B cell (primary cell): ENCODE measurements around the gene WWC2. TPM values are rescaled to one million over a fixed set of nuclear protein-coding genes. Genes with fewer than 3 reads are reported as not detected.

ENCODE experiments used
- ATAC-seq: fragments of 200-7000 bp; cut with Tn5 transposase; one replicate; pipeline ENCODE4 v1.10.0; 2021; ENCODE audit warnings: low read depth, mild to moderate bottlenecking, moderate number of reproducible peaks, moderate library complexity
- CTCF ChIA-PET: fragments of 350-600 bp; sonication (Branson Sonifier 250); formaldehyde crosslinking; loops from one replicate; lab custom pipeline; 2021; ENCODE audit warnings: antibody characterized with exemption, inconsistent platforms; lab: Charles Lee
- POLR2A ChIA-PET: fragments of 350-600 bp; sonication (Branson Sonifier 250); formaldehyde crosslinking; loops from one replicate; lab custom pipeline; 2021; ENCODE audit warnings: antibody characterized with exemption; lab: Charles Lee
- DNase-seq: peaks from one replicate; pipeline ENCODE4 v3.0.0; 2013
- H2AFZ ChIP-seq: 2 replicates; pipeline ENCODE4 v1.6.1; 2012; ENCODE audit warnings: mild to moderate bottlenecking, low read depth, low read length; ENCODE audit not compliant: insufficient read depth, poor library complexity, severe bottlenecking
- H3K27ac ChIP-seq, 2 donors: 1 replicate in 1 of 2; 2 replicates in 1 of 2; pipeline ENCODE4 v1.5.1; 2012 to 2013; ENCODE audit warnings: low read length in 2 of 2, mild to moderate bottlenecking in 2 of 2, moderate library complexity in 1 of 2
- H3K27me3 ChIP-seq, 4 experiments: fragments of 200-600 bp in 1 of 4; sonication (generic) in 1 of 4; replicated peaks in 1 of 4; 1 replicate in 2 of 4; 2 replicates in 2 of 4; pipeline versions ENCODE4 v1.6.1 to v1.7.0; 2013 to 2016; ENCODE audit warnings: low read length in 3 of 4, mild to moderate bottlenecking in 2 of 4, mixed read lengths in 1 of 4, moderate library complexity in 1 of 4; ENCODE audit not compliant: insufficient read depth in 4 of 4, control insufficient read depth in 3 of 4; ENCODE audit errors: control extremely low read depth in 1 of 4
- H3K36me3 ChIP-seq, 2 experiments: replicated peaks in 1 of 2; 1 replicate in 1 of 2; 2 replicates in 1 of 2; pipeline versions ENCODE4 v1.6.1 to v1.7.1; 2013; ENCODE audit warnings: low read length in 1 of 2; ENCODE audit not compliant: insufficient read depth in 2 of 2, control insufficient read depth in 1 of 2; ENCODE audit errors: control extremely low read depth in 1 of 2, extremely low read depth in 1 of 2
- H3K4me1 ChIP-seq, 2 donors: fragments of 200-600 bp in 1 of 2; sonication (generic) in 1 of 2; 1 replicate in 1 of 2; 2 replicates in 1 of 2; pipeline versions ENCODE4 v1.5.1 to v1.6.1; 2013 to 2017; ENCODE audit warnings: low read length in 2 of 2; ENCODE audit not compliant: control insufficient read depth in 2 of 2, insufficient read depth in 2 of 2
- H3K4me2 ChIP-seq: replicated peaks from 2 replicates; pipeline ENCODE3; 2012; ENCODE audit warnings: mild to moderate bottlenecking, low read depth, low read length; ENCODE audit not compliant: poor library complexity, severe bottlenecking
- H3K4me3 ChIP-seq, 5 experiments: fragments of 200-600 bp in 1 of 5; sonication (generic) in 1 of 5; 1 replicate in 3 of 5; 2 replicates in 2 of 5; pipeline versions ENCODE4 v1.5.1 to v1.7.0; 2011 to 2016; ENCODE audit warnings: low read length in 4 of 5, mild to moderate bottlenecking in 4 of 5, low read depth in 2 of 5, control low read depth in 1 of 5, moderate library complexity in 1 of 5; ENCODE audit not compliant: insufficient read depth in 1 of 5; ENCODE audit errors: control extremely low read depth in 1 of 5, extremely low read depth in 1 of 5
- H3K79me2 ChIP-seq: fragments of 200-600 bp; sonication (generic); one replicate; pipeline ENCODE4 v1.6.0; 2016; ENCODE audit warnings: low read length; ENCODE audit not compliant: control insufficient read depth, insufficient read depth
- H3K9ac ChIP-seq: fragments of 200-600 bp; sonication (generic); 2 replicates; pipeline ENCODE4 v1.6.1; 2017; ENCODE audit warnings: mild to moderate bottlenecking, low read length, moderate library complexity
- H3K9me3 ChIP-seq, 3 donors: one replicate each; pipeline versions ENCODE4 v1.6.1 to v1.7.1; 2013; ENCODE audit warnings: low read length in 2 of 3; ENCODE audit not compliant: control insufficient read depth in 2 of 3, insufficient read depth in 1 of 3; ENCODE audit errors: control extremely low read depth in 1 of 3
- H4K20me1 ChIP-seq: 2 replicates; pipeline ENCODE4 v1.6.0; 2012; ENCODE audit warnings: mild to moderate bottlenecking, low read length; ENCODE audit not compliant: insufficient read depth, control insufficient read depth, poor library complexity, severe bottlenecking
- H3K27ac Mint-ChIP-seq: one replicate; pipeline ENCODE4 v1.8.0; 2021; ENCODE audit warnings: mixed read lengths
- H3K27me3 Mint-ChIP-seq: one replicate; pipeline ENCODE4 v1.8.0; 2021; ENCODE audit warnings: mixed read lengths
- H3K4me1 Mint-ChIP-seq: one replicate; pipeline ENCODE4 v1.8.0; 2021; ENCODE audit warnings: mixed read lengths
- H3K4me3 Mint-ChIP-seq: one replicate; pipeline ENCODE4 v1.8.0; 2021; ENCODE audit warnings: mixed read lengths
- H3K9me3 Mint-ChIP-seq: one replicate; pipeline ENCODE4 v1.8.0; 2022; ENCODE audit warnings: mixed read lengths; ENCODE audit not compliant: insufficient read depth
- CTCF ChIP-seq: fragments of 200-600 bp; IDR thresholded peaks from one replicate; pipeline ENCODE4 v1.8.0; 2022; ENCODE audit warnings: antibody characterized with exemption, mild to moderate bottlenecking
- EZH2 ChIP-seq: IDR thresholded peaks from 2 replicates; pipeline ENCODE4 v1.6.1; 2012; ENCODE audit warnings: borderline replicate concordance, low read depth, mild to moderate bottlenecking, moderate library complexity, low read length; ENCODE audit not compliant: insufficient read depth, poor library complexity, severe bottlenecking
- WGBS: methylation state at CpG from one replicate; pipeline ENCODE4 v1.1.5; 2013; ENCODE audit warnings: missing lambda C conversion rate; ENCODE audit not compliant: insufficient coverage; 5-methylcytosine and 5-hydroxymethylcytosine counted together
- intact Hi-C: fragments of 100-400 bp; cut with micrococcal nuclease; formaldehyde crosslinking; loops from one replicate; pipeline ENCODE4 v1.10.0; 2022
- polyA plus RNA-seq: library from polyadenylated mRNA; depleted of rRNA; stranded (reverse); fragments of >200 nt; gene quantifications from 2 replicates; pipeline ENCODE4 v1.2.3, GENCODE V29; 2012
- total RNA-seq, 2 donors: library from RNA; stranded (reverse); fragments of 120-200 nt in 1 of 2; gene quantifications; 1 replicate in 1 of 2; 2 replicates in 1 of 2; pipeline versions ENCODE4 v1.2.3 to v1.2.4, GENCODE V29; 2013 to 2022

WWC2 gene
- total and polyA plus RNA-seq, 2 donors (not counting 1 experiment from before 2014, with no cell fraction given), result 0.07 to 0.32 TPM

- no peak overlapping the region for H3K27ac ChIP-seq
- intact Hi-C loops, result no loop called here
- Mint-ChIP-seq H3K4me3 (no peak overlapping the region), H3K27ac (no peak overlapping the region), H3K9me3 (no peaks in the 10 kb centered on the region), H3K27me3 (peaks cover 23% of the 10 kb centered on the region), H3K4me1 (no peaks in the 10 kb centered on the region)
- H3K79me2 ChIP-seq, result no peaks in the 10 kb centered on the region
- no peak overlapping the region for H2AFZ ChIP-seq
- no peaks in the 10 kb centered on the region for H3K27me3 ChIP-seq
- no peaks in the 10 kb centered on the region for H3K9me3 ChIP-seq
- WGBS, result 94% methylated on average over 14 of the region's 20 CpGs
- H4K20me1 ChIP-seq, result no peaks in the 10 kb centered on the region
- H3K4me3 ChIP-seq, result no peak overlapping the region
- H3K4me2 ChIP-seq, result no peak overlapping the region
- TF ChIP-seq CTCF (no peak), EZH2 (no peak)
- POLR2A ChIA-PET, result no interaction called here
- H3K4me1 ChIP-seq, result no peaks in the 10 kb centered on the region
- ATAC-seq (no peak), DNase-seq (no peak)
- H3K9ac ChIP-seq, result no peak overlapping the region
- CTCF ChIA-PET, result no interaction called here
- H3K36me3 ChIP-seq, result no peaks in the 10 kb centered on the region
Measured at GRCh38 chr4:183356173-183356830, 257.2 kb downstream of the WWC2 start.

GRCh38 chr4:183356931-183357675 lies 258.0 kb downstream of the WWC2 start:
- Mint-ChIP-seq H3K4me1 (no peaks in the 10 kb centered on the region), H3K4me3 (no peak overlapping the region), H3K27me3 (peaks cover 19% of the 10 kb centered on the region), H3K9me3 (no peaks in the 10 kb centered on the region), H3K27ac (no peak overlapping the region)
- Histone ChIP-seq H3K27ac (no peak overlapping the region), H3K4me3 (no peak overlapping the region), H3K4me1 (no peaks in the 10 kb centered on the region), H3K9ac (no peak overlapping the region), H3K36me3 (no peaks in the 10 kb centered on the region), H3K27me3 (no peaks in the 10 kb centered on the region), H2AFZ (no peak overlapping the region), H3K79me2 (no peaks in the 10 kb centered on the region), H3K9me3 (no peaks in the 10 kb centered on the region), H3K4me2 (no peak overlapping the region), H4K20me1 (no peaks in the 10 kb centered on the region)
- WGBS, result 96% methylated on average over 17 of the region's 20 CpGs
- intact Hi-C loops, result no loop called here
- DNase-seq (no peak), ATAC-seq (no peak)
- TF ChIP-seq EZH2 (no peak), CTCF (no peak)
- ChIA-PET POLR2A (no interaction called here), CTCF (no interaction called here)
